ENCODE data around the gene LIME1.

The LIME1 gene

DNA sequence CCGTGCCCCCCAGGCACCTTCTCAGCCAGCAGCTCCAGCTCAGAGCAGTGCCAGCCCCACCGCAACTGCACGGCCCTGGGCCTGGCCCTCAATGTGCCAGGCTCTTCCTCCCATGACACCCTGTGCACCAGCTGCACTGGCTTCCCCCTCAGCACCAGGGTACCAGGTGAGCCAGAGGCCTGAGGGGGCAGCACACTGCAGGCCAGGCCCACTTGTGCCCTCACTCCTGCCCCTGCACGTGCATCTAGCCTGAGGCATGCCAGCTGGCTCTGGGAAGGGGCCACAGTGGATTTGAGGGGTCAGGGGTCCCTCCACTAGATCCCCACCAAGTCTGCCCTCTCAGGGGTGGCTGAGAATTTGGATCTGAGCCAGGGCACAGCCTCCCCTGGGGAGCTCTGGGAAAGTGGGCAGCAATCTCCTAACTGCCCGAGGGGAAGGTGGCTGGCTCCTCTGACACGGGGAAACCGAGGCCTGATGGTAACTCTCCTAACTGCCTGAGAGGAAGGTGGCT lies 39.1 kb upstream of the LIME1 start:
- DNase-seq = no peak

GRCh38 chr20:63697868-63698545 lies 38.5 kb upstream of the LIME1 start:
- DNase-seq = no peak

GRCh38 chr20:63698739-63699465 lies 37.6 kb upstream of the LIME1 start:
- no peak for DNase-seq

GRCh38 chr20:63699466-63700198 lies 36.8 kb upstream of the LIME1 start:
- no peak for DNase-seq

DNA sequence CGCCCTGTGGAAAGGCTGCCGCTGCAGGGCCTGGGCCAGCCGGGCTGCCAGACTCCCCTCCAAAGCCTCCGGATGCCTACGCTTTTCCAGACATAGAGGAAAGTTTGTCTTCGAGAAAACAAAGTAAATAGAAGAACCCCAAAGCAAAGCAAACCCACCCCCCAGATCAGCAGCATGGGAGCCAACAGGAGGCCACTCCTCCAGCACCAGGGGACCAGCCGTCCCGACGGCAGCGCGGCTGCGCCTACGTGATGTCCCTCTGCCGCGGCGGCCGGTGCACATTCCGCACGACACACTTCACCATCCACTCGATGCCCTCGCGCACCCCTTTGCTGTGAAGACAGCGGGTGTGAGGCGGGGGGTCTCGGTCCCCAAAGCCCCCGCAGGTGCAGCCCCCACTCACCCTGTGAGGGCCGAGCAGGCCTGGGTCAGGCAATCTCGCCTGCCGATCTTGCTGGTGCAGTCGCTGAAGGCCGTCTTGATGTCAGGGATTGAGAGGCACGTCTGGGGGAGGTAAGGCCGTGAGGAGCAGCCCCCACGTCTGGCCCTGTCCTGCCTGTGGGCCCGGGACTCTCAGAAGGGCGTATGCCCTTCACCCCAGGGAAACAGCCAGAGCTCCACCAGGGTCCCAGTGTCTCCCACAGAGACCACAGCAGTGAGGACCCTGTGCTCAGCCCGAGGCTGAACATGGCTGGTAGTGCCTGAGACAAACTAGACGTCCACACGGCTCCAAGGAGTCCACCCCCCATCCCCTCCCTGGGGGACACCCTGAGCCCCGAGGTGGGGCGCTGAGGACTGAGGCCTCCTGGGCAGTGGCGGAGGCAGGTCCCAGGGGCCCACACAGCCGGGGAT lies 36.0 kb upstream of the LIME1 start:
- DNase-seq = no peak

GRCh38 chr20:63701051-63701328 lies 35.5 kb upstream of the LIME1 start:
- no peak for DNase-seq

GRCh38 chr20:63701329-63702035 lies 35.0 kb upstream of the LIME1 start:
- DNase-seq = no peak

- DNase-seq = no peak
Measured at GRCh38 chr20:63702036-63702665, 34.3 kb upstream of the LIME1 start.

DNA sequence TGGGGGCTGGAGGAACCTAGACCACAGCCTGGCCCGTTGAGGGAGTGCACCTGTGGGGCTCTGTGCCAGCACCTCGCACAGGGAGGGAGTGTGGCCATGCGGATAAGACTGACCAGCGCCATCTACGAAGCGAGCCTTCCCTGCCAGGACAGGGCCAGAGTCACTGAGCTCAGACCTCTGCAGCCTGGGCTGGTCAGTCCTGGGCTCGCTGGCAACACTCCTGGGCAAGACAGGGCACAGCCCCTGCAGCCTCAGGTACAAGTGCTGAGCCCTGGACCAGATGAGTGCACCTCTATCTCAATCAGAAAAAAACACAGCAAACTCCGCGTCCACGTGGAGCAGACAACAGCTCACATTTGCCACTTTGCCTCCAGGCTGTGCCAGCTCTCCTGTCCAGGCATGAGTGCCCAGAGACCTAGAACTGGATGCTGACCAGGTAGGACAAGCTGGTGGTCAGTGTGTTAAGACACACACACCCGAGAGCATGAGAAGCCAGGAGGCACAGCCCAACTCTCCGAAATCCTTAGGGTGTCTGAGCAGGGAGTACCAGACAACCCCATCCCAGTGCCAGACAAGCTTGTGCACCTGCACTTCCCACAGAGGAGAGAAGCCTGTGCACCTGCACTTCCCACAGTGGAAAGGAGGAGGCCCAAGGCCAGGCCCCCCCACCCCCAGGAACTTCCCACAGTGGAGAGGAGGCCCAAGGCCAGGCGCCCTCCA lies 33.6 kb upstream of the LIME1 start:
- no peak for DNase-seq

DNA sequence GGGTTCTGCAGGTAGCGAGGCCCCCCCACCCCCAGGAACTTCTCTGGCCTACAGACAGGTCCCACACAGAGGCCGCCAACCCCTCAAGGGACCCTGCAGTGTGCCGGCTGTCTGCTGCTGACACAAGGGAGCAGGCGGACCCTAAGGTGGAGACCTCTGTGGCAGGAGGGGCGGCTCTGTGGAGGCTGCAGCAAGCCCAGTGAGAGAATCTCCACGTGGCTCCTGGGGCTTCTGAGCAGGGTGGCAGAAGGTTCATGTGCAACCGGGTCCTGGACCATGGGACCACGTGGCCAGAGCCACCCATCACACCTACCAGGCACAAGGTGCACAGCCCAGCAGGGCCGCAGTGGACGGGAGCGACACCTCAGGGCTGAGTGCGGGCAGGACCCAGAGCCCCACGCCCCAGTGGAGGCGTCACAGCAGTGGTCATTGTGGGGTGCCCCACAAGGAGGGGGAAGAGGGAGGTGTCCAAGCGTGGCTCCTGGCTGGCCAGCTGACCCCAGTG lies 32.9 kb upstream of the LIME1 start:
- no peak for DNase-seq

GRCh38 chr20:63703976-63704748 lies 32.3 kb upstream of the LIME1 start:
- DNase-seq = no peak

DNA sequence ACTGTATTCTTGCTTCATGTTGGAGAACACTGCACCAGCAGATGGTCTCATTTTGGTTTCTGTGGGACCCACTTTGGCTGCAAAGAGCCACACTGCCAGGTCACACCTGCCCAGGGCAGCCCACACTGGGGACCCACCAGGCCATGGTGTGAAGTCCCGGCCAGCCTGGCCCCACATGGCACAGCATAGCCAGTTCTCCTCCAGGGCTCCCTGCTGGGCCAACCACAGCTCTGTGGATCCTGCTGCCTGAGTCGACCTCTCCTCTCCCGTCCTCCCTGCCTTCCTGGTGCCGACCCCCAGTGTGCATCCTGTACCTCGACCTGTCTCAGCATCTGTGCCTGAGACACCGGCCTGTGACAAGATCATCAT lies 31.7 kb upstream of the LIME1 start:
- no peak for DNase-seq

- no peak for DNase-seq
Measured at GRCh38 chr20:63705232-63706026, 31.0 kb upstream of the LIME1 start.

DNA sequence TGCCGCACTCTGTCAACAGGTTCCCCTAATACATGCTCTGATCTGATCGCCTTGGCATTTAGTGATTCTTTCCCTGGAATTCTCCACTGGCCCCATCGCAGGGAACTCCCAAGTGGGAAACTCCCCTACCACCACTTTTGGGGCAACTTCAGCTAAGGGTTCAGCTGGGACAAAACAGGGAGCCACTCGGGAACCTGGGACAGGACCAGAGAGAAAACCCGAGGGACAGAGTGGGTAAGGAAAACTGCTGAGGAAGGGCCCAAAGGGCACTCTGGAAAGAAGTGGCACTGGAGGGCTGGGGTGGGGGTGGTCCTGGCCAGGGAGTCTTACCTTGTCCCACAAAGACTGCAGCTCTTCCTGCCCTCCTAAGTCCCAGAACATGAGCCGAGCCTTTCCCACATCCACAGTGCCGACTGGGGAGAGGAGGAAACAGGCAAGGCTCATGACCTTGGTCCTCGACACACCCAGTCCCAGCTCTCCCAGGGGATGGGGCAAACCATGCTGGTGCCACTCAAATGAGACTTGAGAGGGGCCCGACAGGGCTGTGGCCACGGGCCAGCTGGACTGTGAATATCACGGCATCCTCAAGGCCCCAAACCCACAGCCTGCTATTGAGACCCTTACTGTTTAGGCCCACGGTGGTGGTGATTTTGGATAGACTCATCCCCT lies 30.3 kb upstream of the LIME1 start:
- DNase-seq = no peak

GRCh38 chr20:63706852-63707557 lies 29.5 kb upstream of the LIME1 start:
- DNase-seq = peak in 1 of 2 experiments; percentile 78

DNA sequence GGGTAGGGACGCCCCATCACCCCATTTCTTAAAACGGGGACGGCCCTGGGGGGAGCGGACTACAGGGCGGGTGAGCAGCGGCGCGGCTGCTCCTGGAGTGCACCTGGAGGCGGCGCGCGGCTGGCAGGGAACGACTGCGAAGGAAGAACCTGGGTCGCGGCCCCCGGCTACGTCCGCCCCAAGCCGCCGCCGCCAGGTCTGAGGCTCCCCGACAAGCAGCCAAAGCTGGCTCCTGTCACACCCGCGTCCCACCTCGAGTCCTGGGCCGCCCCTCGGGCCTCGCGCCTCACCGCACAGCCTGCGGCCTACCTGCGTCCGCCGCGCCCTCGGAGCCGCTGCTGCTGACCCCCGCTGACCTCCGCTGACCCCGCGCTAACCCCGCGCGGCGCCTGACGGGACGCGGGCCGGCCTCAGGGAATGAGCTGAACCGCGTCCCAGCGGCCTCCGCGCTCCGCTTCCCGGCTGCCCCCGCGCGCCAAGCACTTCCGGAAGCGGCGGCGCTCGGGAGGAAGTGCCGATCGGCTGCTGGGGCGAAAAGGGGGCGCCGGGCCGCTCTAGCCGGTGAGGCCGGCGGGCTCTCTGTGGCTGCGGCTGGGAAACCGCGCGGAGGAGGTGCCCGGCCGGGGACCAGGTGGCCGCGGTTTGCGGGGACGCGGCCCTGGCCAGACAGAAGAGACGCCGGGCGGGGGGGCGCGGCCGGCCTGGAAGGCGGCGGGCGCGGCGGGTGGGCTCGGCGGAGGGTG lies 28.7 kb upstream of the LIME1 start, which contains the start of the genes ARFRP1 and ZGPAT:
Gene ARFRP1, minus strand, starts transcription at position 419 of the 743 bp plus-strand sequence. CDS start 885 bp downstream, outside the sequence.
Gene ZGPAT, plus strand, starts transcription at position 482 of the 743 bp plus-strand sequence. CDS start 542 bp downstream, outside the sequence.
- peak; percentile 52 to 95 for DNase-seq
